HG03066 (cell line): ENCODE results near the gene GSAP.
"Not testable (repeated sequence)": the region's sequence is repeated elsewhere in the genome, so short reads cannot be mapped to it uniquely, and the experiment has no call there.

Experiments used
- ATAC-seq: cut with Tn5 transposase; IDR thresholded peaks from one replicate; pipeline ENCODE4 v1.9.1; 2021; ENCODE audit warnings: low read depth; ENCODE audit not compliant: unreplicated experiment

GSAP gene

DNA sequence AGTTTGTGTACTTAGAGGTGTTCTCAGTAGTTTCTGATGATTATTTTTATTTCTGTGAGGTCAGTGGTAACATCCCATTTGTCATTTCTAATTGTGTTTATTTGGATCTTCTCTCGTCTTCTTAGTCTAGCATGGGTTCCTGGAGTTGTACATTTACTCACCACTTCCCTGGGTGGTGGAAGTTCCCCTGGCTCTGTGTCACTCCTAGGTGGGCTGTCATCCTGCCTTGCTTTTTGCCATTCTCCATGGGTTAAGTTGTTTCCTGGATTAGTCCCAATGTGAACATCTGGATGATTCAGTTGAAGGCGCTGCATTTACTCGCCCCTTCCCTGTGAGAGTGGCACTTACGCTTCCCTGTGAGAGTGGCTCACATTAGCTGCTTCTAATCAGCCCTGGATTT lies 48.2 kb downstream of the GSAP start:
- ATAC-seq, result no peak

DNA sequence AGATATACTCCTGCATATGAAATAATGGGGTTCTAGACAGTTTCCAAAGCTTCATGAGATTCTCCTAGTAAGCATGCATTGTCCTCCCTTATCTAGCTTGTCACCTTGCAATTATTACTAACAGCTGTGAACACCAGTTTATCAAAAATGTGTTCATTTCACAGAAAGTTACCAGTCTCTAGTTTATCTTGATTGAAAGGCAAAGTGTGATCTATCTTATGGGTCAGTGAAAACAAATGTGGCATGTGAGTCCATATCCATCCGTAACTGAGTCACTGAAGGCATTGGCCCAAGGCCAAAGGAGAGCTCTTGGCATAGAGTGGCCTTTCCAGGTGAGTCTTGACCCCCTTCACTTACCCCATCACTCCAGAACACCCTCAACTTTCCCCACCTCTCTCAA lies 53.2 kb downstream of the GSAP start:
- ATAC-seq, result no peak

DNA sequence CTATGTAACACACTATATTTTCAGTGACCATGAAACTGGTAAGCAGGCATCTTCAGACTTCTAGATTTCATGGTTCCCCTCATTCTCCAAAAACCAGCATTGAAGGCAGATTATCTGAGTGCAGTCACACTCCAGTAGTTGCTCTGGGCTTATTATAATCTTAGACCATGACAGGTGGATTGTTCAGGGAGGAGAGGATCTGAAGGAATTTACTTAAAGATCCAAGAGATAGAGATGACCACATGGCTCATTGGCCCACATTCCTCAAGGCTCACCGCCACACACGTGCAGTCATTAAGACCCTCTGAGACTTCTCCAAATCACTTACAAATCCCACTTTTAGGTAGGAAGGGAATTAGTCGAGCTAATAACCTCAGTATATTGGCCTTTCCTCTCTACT lies 55.2 kb downstream of the GSAP start:
- no peak for ATAC-seq

DNA sequence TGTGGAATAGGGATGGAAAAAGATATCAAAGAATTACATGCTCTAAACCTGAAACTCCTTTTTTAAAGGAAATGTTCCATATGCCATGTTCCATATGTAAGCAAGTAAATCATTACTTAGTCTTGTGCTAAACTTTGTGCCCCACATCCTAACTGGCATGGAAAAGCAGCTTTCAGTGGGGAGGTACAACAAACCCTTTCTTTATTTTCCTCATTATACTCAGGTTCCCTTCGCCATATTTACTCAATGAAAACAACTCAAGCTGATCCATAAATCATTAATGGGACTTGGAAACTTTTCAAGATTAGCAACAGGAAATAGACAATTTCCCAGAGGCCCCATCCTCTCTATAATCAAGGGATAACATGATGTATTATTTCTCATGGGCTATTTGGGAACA lies 56.0 kb downstream of the GSAP start:
- no peak for ATAC-seq

DNA sequence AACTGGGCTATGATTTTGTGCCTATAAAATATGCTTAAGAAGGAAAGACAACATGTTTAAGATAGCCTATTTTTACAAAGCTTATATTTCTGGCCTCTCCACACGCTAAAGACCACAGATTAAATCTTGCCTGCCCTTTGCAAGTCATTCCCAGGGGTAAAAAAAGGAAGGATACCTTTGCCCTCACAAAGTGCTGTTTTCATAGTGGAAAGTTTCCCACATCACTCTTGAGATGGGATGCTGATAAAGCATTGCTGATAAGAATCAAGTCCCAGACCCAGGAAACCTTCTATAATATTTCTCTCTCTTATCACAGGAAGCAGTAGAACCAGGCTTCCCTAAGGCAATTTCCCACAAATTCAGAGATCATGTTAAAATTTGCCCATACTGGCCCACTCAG lies 56.5 kb downstream of the GSAP start:
- ATAC-seq, result no peak

DNA sequence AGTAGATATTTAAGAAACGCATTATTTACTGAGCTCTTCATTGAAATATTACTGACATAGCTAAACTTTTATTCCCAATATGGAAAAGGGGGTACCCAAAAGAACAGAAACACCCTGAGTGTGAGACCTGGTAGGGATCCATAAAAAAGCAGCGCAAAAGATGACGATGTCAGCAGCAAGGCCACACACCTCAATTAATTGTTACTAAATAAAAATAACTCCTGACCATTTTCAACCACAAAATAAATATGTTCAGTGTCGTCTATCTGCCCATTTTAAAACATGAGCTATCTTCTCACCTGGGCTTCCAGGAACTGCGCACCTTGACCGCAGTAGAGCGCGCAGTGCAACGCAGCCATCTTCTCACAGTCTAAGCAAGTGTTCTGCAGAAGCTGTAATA lies 61.2 kb downstream of the GSAP start:
- no peak for ATAC-seq

DNA sequence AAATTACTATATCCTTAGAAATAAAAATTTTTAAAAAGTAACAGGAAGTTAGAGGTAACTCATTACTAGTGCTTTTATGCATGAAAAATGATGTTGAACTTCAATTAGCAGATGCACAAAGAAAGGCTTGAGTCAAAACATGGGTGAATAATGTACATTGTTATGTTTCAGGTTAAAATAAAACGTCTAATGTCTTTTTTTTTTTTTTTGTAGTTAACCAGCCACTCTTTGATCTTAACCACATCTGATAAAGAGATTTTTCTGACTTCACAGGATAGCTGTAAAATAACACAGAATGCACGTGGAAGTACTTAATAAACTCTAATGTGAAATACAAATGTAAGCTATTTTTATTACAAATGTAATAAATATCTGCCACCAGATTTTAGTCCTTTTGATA lies 61.7 kb downstream of the GSAP start:
- no peak for ATAC-seq

DNA sequence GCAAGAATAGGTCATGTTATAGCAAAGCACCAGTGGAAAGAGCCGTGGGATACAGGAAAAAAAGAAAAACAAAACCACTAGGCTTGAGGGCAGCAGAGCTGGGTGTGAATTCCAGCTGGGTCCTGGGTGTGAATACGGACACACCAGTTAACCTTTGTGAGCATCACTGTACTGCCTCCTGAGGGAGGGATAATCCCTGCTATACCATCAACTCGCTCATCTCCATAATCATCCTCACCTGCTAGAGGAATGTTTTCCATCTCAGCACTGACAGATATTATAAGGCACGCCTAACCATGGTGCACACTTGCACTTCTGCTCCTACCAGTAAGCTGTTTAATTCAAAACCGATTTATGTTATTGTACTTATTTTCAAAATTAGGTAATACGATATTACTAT lies 62.2 kb downstream of the GSAP start:
- ATAC-seq, result no peak

DNA sequence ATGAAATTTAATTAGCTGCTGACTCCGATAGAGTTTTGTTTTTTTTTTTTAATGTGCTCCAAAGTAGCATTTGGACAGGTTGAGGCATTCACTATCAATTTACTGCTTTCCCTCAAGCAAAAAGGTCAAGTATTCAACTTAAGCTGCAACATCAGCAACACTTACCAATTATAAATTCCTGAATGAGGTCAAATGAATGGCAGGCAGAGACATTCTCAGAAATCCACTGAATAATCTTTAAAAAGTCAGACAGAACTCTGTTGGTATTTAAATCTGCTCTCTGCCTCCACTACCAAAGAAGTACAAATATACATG lies 62.8 kb downstream of the GSAP start:
- no peak for ATAC-seq

DNA sequence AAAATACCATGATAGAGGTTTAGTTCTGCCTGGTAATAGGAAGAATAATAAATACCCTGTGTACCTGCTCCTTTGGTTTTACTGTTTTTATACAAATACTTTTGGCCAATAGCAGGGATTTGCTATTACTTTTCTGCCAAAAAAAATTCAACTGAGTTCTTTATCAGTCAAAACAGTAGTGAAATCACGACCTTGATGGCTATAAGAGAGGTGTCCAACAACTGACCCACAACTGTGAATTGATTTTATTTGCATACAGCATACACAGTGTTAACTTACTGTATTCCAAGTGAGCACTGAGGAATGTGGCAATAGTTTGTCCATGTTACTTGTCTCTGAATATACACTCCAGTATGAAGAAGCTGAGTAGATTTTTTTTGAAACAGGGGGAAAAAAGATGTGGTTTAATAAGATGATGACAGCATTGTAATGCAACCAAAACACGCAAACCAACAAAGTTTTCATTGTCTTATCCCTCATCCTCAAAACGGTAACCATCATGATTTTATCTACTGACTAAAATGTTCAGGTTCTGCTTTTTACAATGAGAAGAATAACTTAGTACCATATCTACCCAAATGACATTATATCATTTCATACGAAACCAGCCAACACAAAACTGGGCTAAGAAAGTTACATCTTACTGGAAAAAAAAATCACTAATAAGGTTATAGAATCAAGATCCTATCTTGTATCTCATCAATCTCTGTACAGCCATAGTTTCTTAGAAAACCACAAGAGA lies 63.3 kb downstream of the GSAP start:
- no peak for ATAC-seq

DNA sequence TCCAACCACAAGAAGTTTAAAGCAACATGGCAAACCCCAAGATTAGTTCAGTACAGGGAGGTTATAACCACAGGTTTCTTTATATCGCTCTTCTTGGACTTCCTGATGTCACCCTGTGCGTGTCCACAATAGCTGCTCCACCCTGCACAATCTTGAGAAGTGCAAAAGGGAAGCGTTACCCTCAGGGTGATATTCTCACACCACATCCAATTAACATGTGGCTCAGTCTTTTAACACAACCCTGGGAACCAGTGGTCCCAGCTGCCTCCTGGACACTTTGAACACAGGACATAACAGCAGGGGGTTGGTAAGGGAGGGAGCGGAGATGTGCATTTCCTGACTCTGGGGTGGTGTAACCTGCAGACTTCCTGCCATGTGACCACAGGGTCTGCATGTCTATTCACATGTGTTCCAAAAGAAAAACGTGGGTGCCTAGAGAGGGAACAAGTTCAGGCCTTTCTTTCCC lies 64.6 kb downstream of the GSAP start:
- peak; percentile 92 for ATAC-seq

DNA sequence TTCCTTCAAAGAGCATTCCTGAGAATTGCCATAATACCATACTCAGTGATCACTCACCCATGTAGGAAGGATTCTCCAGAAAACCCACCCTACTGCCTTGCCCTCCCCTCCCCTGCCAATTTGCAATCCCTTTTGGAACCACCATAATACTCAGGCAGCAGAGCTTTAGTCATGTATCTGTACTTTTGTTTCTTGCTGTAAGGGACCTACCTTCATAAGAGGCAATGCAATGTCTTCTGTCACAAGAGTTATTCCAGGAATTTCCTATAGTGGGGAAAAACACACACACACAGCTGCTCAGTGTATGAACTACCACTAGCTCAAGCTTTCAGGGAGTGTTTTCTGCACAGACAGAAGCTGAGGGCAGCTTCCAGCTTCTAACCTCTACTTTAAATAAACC lies 67.0 kb downstream of the GSAP start:
- no peak for ATAC-seq

DNA sequence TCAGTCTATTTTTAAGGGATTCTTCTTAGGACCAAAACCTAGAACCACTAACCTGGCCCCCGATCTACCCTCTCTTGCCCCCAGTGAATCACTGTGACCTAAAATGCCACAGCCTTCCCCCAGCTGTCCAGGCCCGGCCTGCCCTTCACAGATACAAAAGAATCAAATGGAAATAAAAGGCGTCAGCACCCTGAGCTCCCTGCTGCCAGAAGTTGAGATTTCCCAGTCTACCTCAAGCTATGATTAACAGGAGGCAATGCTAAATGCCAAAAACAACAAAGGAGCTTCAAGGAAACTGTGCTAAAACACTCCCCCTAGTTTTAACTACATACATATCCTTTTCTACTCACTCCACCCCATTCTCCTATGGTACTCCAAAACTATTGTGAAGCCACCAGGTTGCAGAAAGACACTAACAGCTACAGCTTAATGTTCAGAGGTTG lies 67.8 kb downstream of the GSAP start:
- no peak for ATAC-seq

DNA sequence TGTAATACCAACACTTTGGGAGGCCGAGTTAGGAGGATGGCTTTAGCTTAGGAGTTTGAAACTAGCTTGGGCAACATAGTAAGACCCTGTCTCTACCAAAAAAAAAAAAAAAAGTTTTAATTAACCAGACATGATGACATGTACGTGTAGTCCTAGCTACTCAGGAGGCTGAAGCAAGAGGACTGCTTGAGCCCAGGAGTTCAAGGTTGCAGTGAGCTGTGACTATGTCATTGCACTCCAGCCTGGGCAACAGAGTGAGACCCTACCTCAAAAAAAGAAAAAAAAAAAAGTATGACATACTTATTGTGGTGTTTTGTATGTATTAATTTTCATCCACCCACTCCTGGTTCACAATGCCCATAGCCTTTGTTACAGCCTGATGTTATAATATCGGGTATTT lies 69.7 kb downstream of the GSAP start:
- no peak for ATAC-seq

DNA sequence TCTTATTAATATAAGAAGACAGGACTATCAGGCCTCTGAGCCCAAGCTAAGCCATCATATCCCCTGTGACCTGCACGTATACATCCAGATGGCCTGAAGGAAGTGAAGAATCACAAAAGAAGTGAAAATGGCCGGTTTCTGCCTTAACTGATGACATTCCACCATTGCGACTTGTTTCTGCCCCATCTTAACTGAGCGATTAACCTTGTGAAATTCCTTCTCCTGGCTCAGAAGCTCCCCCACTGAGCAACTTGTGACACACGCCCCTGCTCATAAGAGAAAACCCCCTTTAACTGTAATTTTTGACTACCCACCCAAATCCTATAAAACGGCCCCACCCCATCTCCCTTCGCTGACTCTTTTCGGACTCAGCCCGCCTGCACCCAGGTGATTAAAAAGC lies 70.7 kb downstream of the GSAP start:
- not testable (repeated sequence) for ATAC-seq

DNA sequence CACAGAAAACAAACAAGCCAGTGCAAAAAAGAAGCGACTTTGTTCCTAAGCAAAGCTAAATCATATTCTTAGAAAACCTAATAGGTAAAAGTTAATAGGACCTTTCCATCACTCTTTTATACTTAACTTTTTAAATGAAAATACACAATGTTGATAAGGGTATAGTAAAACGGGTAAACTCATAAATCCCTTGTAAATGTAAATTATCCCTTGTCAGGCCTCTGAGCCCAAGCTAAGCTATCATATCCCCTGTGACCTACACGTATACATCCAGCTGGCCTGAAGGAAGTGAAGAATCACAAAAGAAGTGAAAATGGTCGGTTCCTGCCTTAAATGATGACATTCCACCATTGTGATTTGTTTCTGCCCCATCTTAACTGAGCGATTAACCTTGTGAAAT lies 76.4 kb downstream of the GSAP start:
- ATAC-seq, result no peak

DNA sequence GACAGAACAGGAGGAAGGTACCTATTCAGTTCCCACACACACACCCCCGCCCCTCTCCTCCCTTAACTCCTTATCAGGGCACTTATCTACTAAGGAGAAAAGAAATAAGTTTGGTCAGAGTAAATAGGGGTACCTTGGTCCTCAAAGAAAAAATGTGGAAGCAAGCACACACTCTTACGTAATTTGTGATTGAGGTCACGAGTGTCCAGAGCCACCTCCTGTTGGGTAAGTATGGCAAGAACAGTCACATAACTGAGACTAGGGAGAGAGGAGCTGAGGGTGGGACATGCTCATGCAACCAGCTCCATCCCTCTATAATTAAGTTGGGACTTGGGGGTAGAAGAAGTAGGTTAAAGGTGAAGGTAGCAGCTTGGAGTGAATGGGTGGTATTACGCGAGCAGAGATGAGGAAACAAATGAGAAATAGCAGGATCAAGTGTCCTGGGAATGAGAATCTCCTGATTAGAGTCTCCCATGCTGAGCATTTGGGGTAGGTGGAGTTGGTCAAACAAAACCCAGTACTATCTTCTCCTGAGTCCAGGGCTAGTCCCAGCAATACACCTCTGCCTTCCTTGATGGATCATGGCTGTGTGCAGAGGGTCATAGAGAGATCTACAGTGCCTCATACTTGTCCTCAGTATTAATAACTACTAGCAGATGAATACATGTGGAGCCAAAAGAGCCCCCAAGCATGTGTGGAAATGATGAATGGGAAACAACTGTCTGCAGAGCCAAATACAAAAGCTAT lies 77.1 kb downstream of the GSAP start:
- ATAC-seq, result no peak

DNA sequence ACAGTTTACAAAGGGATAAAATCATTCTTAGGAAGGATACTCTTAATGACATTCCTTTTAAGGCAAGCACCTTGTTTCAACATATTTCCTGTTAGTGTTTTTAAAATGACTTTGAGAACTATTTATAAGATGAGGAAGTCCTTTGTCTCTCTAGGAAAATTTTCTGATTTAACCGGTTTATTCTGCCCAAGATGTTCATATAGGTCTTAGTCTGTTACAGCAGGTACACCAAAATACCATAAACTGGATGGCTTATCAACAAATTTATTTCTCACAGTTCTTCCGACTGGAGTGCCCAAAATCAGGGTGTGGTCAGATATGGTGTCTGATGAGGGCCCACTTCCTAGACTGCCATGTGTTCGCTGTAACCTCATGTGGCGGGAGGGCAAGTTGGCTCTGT lies 77.9 kb downstream of the GSAP start:
- ATAC-seq, result no peak

DNA sequence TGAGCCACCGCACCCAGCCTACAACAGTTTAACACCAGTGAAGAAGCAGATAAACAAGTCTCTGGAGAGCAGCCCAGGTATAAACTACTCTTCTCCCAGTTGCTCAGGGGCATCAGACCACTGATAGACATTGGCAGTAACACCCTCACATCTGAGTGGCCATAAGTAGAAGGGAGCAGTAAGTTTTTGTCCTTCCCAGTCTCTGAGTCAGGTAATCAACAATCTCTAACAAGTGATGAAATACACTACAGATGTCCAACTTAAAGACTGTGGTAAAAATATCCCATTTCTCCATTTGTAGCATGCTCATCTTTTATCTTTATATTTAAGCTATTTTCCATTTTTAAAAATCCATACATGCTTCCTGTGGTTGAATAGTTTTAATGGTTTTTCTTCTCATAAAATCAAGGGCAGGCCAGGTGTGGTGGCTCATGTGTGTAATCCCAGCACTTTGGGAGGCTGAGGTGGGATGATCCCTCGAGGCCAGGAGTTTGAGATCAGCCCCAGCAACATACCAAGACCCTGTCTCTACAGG lies 78.6 kb downstream of the GSAP start:
- ATAC-seq, result no peak

DNA sequence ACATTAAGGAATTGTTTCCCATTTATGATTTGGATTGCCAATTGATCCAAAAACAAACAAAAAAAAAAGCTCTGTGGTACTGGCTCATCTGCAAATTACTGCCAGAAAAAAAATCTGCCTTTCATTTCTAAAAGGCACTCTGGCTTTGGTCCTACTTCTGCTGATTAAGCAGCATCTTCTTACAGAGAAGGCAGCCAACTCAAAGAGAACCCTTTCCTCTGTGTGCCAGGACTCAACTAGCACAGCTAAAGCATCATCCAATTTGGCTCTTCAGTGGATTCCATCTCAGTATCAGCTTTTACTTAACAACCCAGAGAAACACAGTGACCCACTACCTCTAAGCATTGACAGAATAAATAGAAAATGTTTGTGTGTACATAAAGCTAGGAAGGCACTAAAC lies 80.6 kb downstream of the GSAP start:
- no peak for ATAC-seq

DNA sequence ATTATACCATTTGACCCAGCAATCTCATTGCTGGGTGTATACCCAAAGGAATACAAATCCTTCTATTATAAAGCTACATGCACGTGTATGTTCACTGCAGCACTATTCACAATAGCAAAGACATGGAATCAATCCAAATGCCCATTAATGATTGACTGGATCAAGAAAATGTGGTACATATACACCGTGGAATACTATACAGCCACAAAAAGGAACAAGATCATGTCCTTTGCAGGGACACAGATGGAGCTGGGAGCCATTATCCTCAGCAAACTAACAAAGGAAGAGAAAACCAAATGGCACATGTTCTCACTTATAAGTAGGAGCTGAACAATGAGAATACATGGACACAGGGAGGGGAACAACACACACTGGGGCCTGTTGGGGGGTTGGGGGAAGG lies 82.1 kb downstream of the GSAP start:
- not testable (repeated sequence) for ATAC-seq
